Panc1 (cell line): ENCODE data around the gene DCUN1D2.

Experiments
- CTCF ChIP-seq: fragments of 450-650 bp; IDR thresholded peaks from 2 replicates; pipeline ENCODE4 v1.5.1; 2017; ENCODE audit warnings: mild to moderate bottlenecking
- POLR2AphosphoS5 ChIP-seq: IDR thresholded peaks from 2 replicates; pipeline ENCODE4 v1.6.1; 2012; ENCODE audit warnings: mild to moderate bottlenecking, low read depth, low read length, moderate library complexity

DNA sequence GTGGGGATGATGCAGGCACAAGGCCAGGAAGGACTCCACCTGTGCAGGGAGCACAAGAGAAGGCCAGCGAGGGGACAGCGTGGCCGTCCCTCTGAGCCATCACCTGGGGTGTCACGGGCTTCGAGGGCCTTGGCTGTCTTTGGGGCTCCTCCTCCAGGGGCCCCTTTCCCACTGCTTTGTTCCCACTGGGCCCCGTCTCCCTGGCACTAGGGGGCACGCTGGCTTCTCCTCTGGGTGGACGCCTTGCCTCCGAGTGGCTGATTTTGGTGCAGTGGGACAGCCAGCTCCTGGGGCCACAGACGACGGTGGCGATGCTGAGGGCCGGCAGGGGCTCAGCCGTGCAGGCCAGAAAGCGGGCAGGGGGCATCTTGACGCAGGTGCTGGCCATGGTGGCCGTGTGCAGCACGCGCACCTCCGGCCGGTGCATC is 83.4 kb downstream of the DCUN1D2 start:
- TF ChIP-seq CTCF (no peak), POLR2AphosphoS5 (no peak)
